Stimulated activated CD4-positive, alpha-beta T cell treated with anti-CD3 and anti-CD28 coated beads, Interleukin-12 subunit alpha, Interleukin-12 subunit beta, amount 100 ng/mL, for 4 hours (primary cell): ENCODE measurements around the gene AKNAD1.

Experiments used
- DNase-seq: peaks from one replicate; pipeline ENCODE4 v3.0.0-alpha.2; 2020

Gene AKNAD1

GRCh38 chr1:108863984-108864383 lies 7.1 kb upstream of the AKNAD1 start:
- DNase-seq = no peak

GRCh38 chr1:108862698-108863477 lies 6.0 kb upstream of the AKNAD1 start:
- no peak for DNase-seq

- no peak for DNase-seq
Measured at GRCh38 chr1:108862017-108862610, 5.2 kb upstream of the AKNAD1 start.

GRCh38 chr1:108861566-108861965 lies 4.7 kb upstream of the AKNAD1 start:
- no peak for DNase-seq

- DNase-seq = no peak
Measured at GRCh38 chr1:108860190-108860907, 3.5 kb upstream of the AKNAD1 start.

GRCh38 chr1:108858230-108858950 lies 1.5 kb upstream of the AKNAD1 start:
- DNase-seq = no peak

GRCh38 chr1:108854221-108855019 lies 2.5 kb downstream of the AKNAD1 start:
- DNase-seq = no peak

- no peak for DNase-seq
Measured at GRCh38 chr1:108852221-108852975, 4.5 kb downstream of the AKNAD1 start.

- DNase-seq = no peak
Measured at GRCh38 chr1:108851567-108851966, 5.3 kb downstream of the AKNAD1 start.

- DNase-seq = no peak
Measured at GRCh38 chr1:108850929-108851328, 6.0 kb downstream of the AKNAD1 start.

GRCh38 chr1:108848806-108849205 lies 8.1 kb downstream of the AKNAD1 start:
- no peak for DNase-seq

GRCh38 chr1:108847494-108847893 lies 9.4 kb downstream of the AKNAD1 start:
- no peak for DNase-seq

GRCh38 chr1:108845991-108846390 lies 10.9 kb downstream of the AKNAD1 start:
- no peak for DNase-seq

GRCh38 chr1:108845446-108845845 lies 11.4 kb downstream of the AKNAD1 start:
- DNase-seq = no peak

GRCh38 chr1:108843390-108844137 lies 13.3 kb downstream of the AKNAD1 start:
- DNase-seq = no peak

GRCh38 chr1:108842525-108843181 lies 14.2 kb downstream of the AKNAD1 start:
- no peak for DNase-seq

GRCh38 chr1:108841703-108842102 lies 15.2 kb downstream of the AKNAD1 start:
- DNase-seq = no peak

GRCh38 chr1:108832929-108833328 lies 24.0 kb downstream of the AKNAD1 start:
- no peak for DNase-seq

- no peak for DNase-seq
Measured at GRCh38 chr1:108831225-108831624, 25.7 kb downstream of the AKNAD1 start.
